ENCODE results near the gene ALCAM.

DNA sequence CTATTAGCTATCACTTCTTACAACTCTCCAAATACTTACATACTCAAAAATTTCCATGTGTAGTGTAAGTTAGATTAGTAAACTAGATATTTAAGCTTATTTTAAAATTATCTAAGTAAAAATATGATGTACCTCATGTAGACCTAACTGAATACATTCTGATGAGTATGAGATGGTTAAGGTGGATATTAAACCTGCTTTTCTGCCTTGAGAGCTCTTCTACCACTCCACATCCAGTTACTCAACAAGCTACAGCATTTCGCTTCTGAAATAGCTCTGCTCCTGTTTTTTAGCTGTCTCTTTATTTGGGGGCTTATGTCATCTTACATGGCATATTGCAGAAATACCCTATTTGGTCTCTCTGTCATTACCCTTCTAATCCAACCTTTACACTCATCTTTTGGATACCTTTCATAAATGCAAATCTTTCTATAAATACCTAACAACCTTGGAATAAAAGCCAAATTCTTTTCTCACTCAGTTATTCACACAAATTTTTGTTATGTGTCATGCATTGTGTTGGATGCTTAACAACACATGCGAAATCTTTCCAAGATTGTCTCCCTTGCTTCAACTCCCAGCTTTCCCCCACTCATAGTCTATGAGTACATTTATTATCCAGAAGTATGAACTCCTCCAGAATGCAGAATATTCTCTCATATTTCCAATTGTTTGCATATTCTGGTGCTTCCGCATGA is 92.0 kb downstream of the ALCAM start:
- TF ChIP-seq, protein P1, sequence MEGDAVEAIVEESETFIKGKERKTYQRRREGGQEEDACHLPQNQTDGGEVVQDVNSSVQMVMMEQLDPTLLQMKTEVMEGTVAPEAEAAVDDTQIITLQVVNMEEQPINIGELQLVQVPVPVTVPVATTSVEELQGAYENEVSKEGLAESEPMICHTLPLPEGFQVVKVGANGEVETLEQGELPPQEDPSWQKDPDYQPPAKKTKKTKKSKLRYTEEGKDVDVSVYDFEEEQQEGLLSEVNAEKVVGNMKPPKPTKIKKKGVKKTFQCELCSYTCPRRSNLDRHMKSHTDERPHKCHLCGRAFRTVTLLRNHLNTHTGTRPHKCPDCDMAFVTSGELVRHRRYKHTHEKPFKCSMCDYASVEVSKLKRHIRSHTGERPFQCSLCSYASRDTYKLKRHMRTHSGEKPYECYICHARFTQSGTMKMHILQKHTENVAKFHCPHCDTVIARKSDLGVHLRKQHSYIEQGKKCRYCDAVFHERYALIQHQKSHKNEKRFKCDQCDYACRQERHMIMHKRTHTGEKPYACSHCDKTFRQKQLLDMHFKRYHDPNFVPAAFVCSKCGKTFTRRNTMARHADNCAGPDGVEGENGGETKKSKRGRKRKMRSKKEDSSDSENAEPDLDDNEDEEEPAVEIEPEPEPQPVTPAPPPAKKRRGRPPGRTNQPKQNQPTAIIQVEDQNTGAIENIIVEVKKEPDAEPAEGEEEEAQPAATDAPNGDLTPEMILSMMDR (IDR thresholded peaks at IDR 0.05): no peak
- TF ChIP-seq ZFX (IDR thresholded peaks at IDR 0.05; ENCODE audit: borderline replicate concordance): no peak
